ENCODE data around the gene CXCL11. TPM values are rescaled to one million over a fixed set of nuclear protein-coding genes. Genes with fewer than 3 reads are reported as not detected.
A peak's percentile ranks its signal among the peaks of the same experiment; 100 is the strongest.

CXCL11 gene
- polyA plus RNA-seq, 1 donor from 2014 or later: 0.33 TPM

- no peaks in the 10 kb centered on the region for H4K20me1 ChIP-seq (ENCODE audit: insufficient read depth)
- H3K9me2 ChIP-seq (ENCODE audit: insufficient read depth, low read length): no peaks in the 10 kb centered on the region
- H3F3A ChIP-seq (ENCODE audit: insufficient read depth, low read length, poor library complexity, severe bottlenecking): no peaks in the 10 kb centered on the region
- no peak overlapping the region for H3K27ac ChIP-seq (ENCODE audit: low read length)
- H3K36me3 ChIP-seq (ENCODE audit: insufficient read depth, low read length): no peaks in the 10 kb centered on the region
- H3K79me2 ChIP-seq (replicated peaks; ENCODE audit: insufficient read depth, low read length): peaks cover under 1% of the 10 kb centered on the region
- H3K9me3 ChIP-seq (ENCODE audit: low read length): no peaks in the 10 kb centered on the region
- H3K4me3 ChIP-seq (ENCODE audit: low read length): no peak overlapping the region
- H3K9ac ChIP-seq (ENCODE audit: low read length): no peak overlapping the region
- TF ChIP-seq RAD21 (conservative IDR thresholded peaks at IDR 0.05) (peak; percentile 64), CTCF (IDR thresholded peaks at IDR 0.05; ENCODE audit: poor library complexity, severe bottlenecking) (peak; percentile 67), SMC3 (conservative IDR thresholded peaks at IDR 0.05; ENCODE audit: poor library complexity) (peak; percentile 60), TAF1 (IDR thresholded peaks at IDR 0.05; ENCODE audit: low read depth) (no peak), REST (IDR thresholded peaks at IDR 0.05; ENCODE audit: borderline replicate concordance) (no peak)
- no peak overlapping the region for H3K4me2 ChIP-seq (ENCODE audit: low read length)
- H2AFZ ChIP-seq (ENCODE audit: low read depth, low read length): no peak overlapping the region
- no peaks in the 10 kb centered on the region for H3K27me3 ChIP-seq (ENCODE audit: insufficient read depth, low read depth, low read length)
Measured at GRCh38 chr4:75995727-75996126, 40.1 kb downstream of the CXCL11 start.

- H3K4me2 ChIP-seq (ENCODE audit: low read length): no peak overlapping the region
- H3K9me2 ChIP-seq (ENCODE audit: insufficient read depth, low read length): no peaks in the 10 kb centered on the region
- peaks cover 27% of the 10 kb centered on the region for H3K79me2 ChIP-seq (replicated peaks; ENCODE audit: insufficient read depth, low read length)
- no peak overlapping the region for H3K9ac ChIP-seq (ENCODE audit: low read length)
- no peak overlapping the region for H3K27ac ChIP-seq (ENCODE audit: low read length)
- H2AFZ ChIP-seq (ENCODE audit: low read depth, low read length): no peak overlapping the region
- no peaks in the 10 kb centered on the region for H3K27me3 ChIP-seq (ENCODE audit: insufficient read depth, low read depth, low read length)
- no peak overlapping the region for H3K4me3 ChIP-seq (ENCODE audit: low read length)
- H3K9me3 ChIP-seq (ENCODE audit: low read length): no peaks in the 10 kb centered on the region
- no peaks in the 10 kb centered on the region for H3F3A ChIP-seq (ENCODE audit: insufficient read depth, low read length, poor library complexity, severe bottlenecking)
- H4K20me1 ChIP-seq (ENCODE audit: insufficient read depth): no peaks in the 10 kb centered on the region
- no peaks in the 10 kb centered on the region for H3K36me3 ChIP-seq (ENCODE audit: insufficient read depth, low read length)
- TF ChIP-seq REST (IDR thresholded peaks at IDR 0.05; ENCODE audit: borderline replicate concordance) (no peak), EP300 (conservative IDR thresholded peaks at IDR 0.05; ENCODE audit: poor library complexity, severe bottlenecking) (no peak), EZH2 (IDR thresholded peaks at IDR 0.05; ENCODE audit: borderline replicate concordance, insufficient read depth, low read length, poor library complexity, severe bottlenecking) (no peak), TAF1 (IDR thresholded peaks at IDR 0.05; ENCODE audit: low read depth) (no peak), MXI1 (conservative IDR thresholded peaks at IDR 0.05; ENCODE audit: poor library complexity, severe bottlenecking) (no peak), RAD21 (conservative IDR thresholded peaks at IDR 0.05) (no peak), CTCF (IDR thresholded peaks at IDR 0.05; ENCODE audit: poor library complexity, severe bottlenecking) (no peak), SMC3 (conservative IDR thresholded peaks at IDR 0.05; ENCODE audit: poor library complexity) (no peak), POLR2AphosphoS5 (IDR thresholded peaks at IDR 0.05) (no peak)
Measured at GRCh38 chr4:75992462-75992861, 43.4 kb downstream of the CXCL11 start.
